GM18861 (cell line): Measurements from ENCODE around the gene SIX5.

Experiments used
- ATAC-seq: cut with Tn5 transposase; IDR thresholded peaks from one replicate; pipeline ENCODE4 v1.9.1; 2021; ENCODE audit not compliant: unreplicated experiment

Gene SIX5

GRCh38 chr19:45777395-45777961 is 8.4 kb upstream of the SIX5 start:
- ATAC-seq = no peak

- no peak for ATAC-seq
These were observed 5.7 kb upstream of the SIX5 start for GRCh38 chr19:45774765-45775164.

- ATAC-seq = no peak
These were observed 4.3 kb upstream of the SIX5 start for GRCh38 chr19:45773384-45773783.

GRCh38 chr19:45772912-45773311 is 3.9 kb upstream of the SIX5 start:
- no peak for ATAC-seq

GRCh38 chr19:45772130-45772840 is 3.2 kb upstream of the SIX5 start:
- ATAC-seq = no peak

GRCh38 chr19:45771311-45771933 is 2.4 kb upstream of the SIX5 start:
- no peak for ATAC-seq

- ATAC-seq = peak; percentile 36
These were observed 1.4 kb upstream of the SIX5 start for GRCh38 chr19:45770192-45771101.

- no peak for ATAC-seq
These were observed 754 bp upstream of the SIX5 start for GRCh38 chr19:45769821-45770191.

- ATAC-seq = no peak
These were observed 433 bp downstream of the SIX5 start for GRCh38 chr19:45768655-45768983.

- no peak for ATAC-seq
These were observed 984 bp downstream of the SIX5 start for GRCh38 chr19:45767881-45768654.

GRCh38 chr19:45767410-45767880 is 1.6 kb downstream of the SIX5 start:
- no peak for ATAC-seq

- ATAC-seq = no peak
These were observed 2.1 kb downstream of the SIX5 start for GRCh38 chr19:45766869-45767346.

- ATAC-seq = no peak
These were observed 2.7 kb downstream of the SIX5 start for GRCh38 chr19:45766296-45766868.

GRCh38 chr19:45765702-45766295 is 3.3 kb downstream of the SIX5 start:
- ATAC-seq = no peak

GRCh38 chr19:45764945-45765701 is 3.9 kb downstream of the SIX5 start:
- no peak for ATAC-seq

GRCh38 chr19:45764475-45764874 is 4.6 kb downstream of the SIX5 start:
- ATAC-seq = no peak

- no peak for ATAC-seq
These were observed 5.3 kb downstream of the SIX5 start for GRCh38 chr19:45763691-45764294.

GRCh38 chr19:45762870-45763631 is 6.0 kb downstream of the SIX5 start:
- ATAC-seq = no peak
